Rectal smooth muscle tissue (tissue), 1 donor: ENCODE results near the gene PHLPP1.

Source experiments
- H3K27ac ChIP-seq: one replicate; pipeline ENCODE4 v1.7.0; 2013; ENCODE audit warnings: low read depth, low read length, inconsistent platforms
- H3K27me3 ChIP-seq: one replicate; pipeline ENCODE4 v1.7.0; 2013; ENCODE audit warnings: low read length; ENCODE audit not compliant: control insufficient read depth, insufficient read depth
- H3K36me3 ChIP-seq: one replicate; pipeline ENCODE4 v1.7.0; 2013; ENCODE audit warnings: low read length; ENCODE audit not compliant: control insufficient read depth, insufficient read depth
- H3K4me1 ChIP-seq: one replicate; pipeline ENCODE4 v1.7.0; 2013; ENCODE audit warnings: low read length; ENCODE audit not compliant: control insufficient read depth, insufficient read depth
- H3K4me3 ChIP-seq: one replicate; pipeline ENCODE4 v1.7.0; 2013; ENCODE audit warnings: low read length
- H3K9ac ChIP-seq: one replicate; pipeline ENCODE4 v1.7.0; 2013; ENCODE audit warnings: low read length

Gene PHLPP1

DNA sequence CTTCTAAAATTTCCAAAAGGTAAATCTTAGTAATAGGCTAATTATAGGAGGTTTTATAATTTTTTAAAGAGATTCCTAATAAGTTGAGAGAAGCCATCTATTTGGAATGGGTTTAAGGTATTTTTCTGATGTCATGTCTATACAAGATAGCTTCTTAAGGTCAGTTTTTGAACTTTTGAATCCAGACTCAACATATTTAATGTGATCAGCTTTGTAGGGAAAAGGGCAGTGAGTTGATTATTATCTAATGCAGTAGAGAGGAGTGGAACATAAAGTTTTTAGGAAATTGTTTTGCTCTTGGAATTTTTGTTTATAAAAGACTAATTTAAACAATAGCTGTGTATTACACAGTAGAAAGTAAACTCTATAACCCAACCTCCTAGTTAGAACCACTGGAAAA is 96.3 kb downstream of the PHLPP1 start:
- no peak overlapping the region for H3K27ac ChIP-seq
- no peak overlapping the region for H3K4me3 ChIP-seq

DNA sequence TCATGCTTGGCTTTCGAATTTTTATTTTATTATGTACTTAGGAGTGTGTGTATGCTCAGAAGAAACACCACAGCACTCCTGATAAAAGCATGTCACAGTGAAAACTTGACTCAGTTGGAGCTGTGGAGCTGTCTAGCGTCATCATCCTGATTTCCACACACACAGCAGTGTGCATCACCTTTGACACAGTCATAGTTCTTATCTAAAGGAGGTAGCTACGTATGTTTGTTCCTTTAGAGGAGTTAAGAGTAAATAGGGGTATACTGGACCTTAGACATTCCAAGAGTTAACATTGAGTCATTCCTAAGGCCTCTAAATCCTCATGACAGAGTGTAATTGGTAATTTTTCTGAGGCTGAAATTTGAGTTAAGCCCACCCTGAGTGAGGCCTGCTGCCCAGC is 96.9 kb downstream of the PHLPP1 start:
- Histone ChIP-seq H3K9ac (no peak overlapping the region), H3K27me3 (no peaks in the 10 kb centered on the region), H3K4me3 (no peak overlapping the region), H3K36me3 (no peaks in the 10 kb centered on the region), H3K27ac (no peak overlapping the region), H3K4me1 (no peaks in the 10 kb centered on the region)

More for the DNA sequence above, 96.3 kb downstream of the PHLPP1 start:
- H3K36me3 ChIP-seq = no peaks in the 10 kb centered on the region
- H3K27me3 ChIP-seq = no peaks in the 10 kb centered on the region
- H3K4me1 ChIP-seq = no peaks in the 10 kb centered on the region
- no peak overlapping the region for H3K9ac ChIP-seq

DNA sequence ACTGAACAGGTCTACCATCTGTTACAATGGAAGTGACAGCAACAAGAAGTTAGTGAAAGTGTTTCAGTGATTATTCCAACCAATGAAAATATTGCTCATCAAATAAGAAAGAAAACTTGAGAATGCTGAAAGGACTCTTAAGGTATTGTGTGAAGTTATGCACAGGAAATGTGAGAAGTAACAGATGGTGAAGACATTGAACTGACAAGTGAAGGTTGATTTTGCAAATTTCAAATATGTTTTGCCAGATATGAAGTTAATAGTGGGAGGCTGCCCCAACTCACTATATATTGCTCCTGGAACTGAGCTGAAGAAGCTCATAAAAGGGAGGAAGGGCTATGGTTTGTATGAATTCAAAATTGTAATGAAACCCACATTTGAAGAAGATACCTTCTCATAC is 97.5 kb downstream of the PHLPP1 start:
- Histone ChIP-seq H3K4me1 (no peaks in the 10 kb centered on the region), H3K27ac (no peak overlapping the region), H3K9ac (no peak overlapping the region), H3K4me3 (no peak overlapping the region), H3K36me3 (no peaks in the 10 kb centered on the region), H3K27me3 (no peaks in the 10 kb centered on the region)

DNA sequence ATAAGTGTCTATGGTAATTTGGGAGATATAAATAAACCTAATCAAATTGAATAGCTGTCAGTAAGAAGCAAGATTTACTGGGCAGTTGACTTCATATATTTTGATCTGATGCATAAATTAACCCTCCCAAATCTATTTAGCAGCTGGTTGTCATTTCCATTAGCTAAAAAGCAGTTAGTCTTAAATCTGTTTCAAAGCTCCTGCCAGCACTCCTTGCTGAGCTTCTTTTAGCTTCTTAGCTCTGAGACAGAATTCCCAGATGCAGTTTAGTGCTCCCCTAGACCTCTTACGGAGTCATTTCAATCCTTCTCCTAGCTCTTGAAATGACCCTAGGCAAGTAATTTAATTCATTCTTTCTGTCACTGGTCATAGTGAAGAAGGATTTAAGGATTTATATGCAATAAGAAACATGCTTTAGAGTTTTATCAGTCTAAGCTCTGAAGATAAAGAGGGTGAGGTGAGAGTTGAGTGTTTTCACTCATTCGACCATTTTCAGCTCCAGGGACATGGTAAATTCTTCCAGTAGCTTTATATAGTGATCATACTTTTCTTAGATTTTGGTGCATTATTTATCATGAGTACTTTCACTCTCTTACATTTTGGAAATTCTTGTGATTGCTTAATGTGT is 98.9 kb downstream of the PHLPP1 start:
- Histone ChIP-seq H3K9ac (no peak overlapping the region), H3K36me3 (no peaks in the 10 kb centered on the region), H3K4me3 (no peak overlapping the region), H3K27ac (no peak overlapping the region), H3K4me1 (no peaks in the 10 kb centered on the region), H3K27me3 (no peaks in the 10 kb centered on the region)

DNA sequence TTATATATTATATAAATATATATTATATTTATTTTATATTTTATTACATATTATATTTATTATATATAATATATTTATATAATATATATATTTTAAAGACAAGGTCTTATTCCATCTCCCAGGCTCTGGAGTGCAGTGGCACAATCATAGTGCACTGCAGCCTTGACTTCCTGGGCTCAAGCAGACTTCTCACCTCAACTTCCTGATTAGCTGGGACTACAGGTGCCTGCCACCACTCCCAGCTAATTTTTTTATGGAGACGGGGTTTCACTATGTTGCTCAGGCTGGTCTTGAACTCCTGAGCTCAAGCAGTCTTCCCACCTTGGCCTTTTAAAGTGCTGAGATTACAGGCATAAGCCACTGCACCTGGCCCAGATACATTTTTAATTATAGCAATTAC is 110.0 kb downstream of the PHLPP1 start:
- Histone ChIP-seq H3K27ac (no peak overlapping the region), H3K4me3 (no peak overlapping the region), H3K4me1 (peaks cover 3% of the 10 kb centered on the region), H3K9ac (no peak overlapping the region), H3K36me3 (no peaks in the 10 kb centered on the region), H3K27me3 (no peaks in the 10 kb centered on the region)

DNA sequence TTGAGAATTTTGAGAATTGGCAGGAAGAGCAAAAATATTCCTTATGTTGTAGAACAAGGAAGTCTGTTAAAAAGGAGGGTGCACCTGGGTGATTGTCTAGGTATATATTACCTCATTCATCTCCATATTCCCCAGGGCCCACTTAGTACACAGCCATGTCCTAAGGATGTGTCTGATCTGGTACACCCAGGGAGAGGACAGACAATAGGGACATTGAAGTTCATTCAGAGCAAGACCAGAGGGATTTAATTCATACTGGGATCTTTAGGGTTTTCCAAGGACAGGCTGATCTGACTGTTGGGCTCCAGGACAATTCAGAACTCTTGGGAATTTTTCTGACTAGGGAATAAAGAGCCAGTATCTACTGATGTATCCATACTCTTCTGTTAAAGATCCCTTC is 112.1 kb downstream of the PHLPP1 start:
- H3K9ac ChIP-seq = no peak overlapping the region
- H3K4me1 ChIP-seq = peaks cover 3% of the 10 kb centered on the region
- H3K27ac ChIP-seq = no peak overlapping the region
- H3K27me3 ChIP-seq = no peaks in the 10 kb centered on the region
- no peaks in the 10 kb centered on the region for H3K36me3 ChIP-seq
- H3K4me3 ChIP-seq = no peak overlapping the region

DNA sequence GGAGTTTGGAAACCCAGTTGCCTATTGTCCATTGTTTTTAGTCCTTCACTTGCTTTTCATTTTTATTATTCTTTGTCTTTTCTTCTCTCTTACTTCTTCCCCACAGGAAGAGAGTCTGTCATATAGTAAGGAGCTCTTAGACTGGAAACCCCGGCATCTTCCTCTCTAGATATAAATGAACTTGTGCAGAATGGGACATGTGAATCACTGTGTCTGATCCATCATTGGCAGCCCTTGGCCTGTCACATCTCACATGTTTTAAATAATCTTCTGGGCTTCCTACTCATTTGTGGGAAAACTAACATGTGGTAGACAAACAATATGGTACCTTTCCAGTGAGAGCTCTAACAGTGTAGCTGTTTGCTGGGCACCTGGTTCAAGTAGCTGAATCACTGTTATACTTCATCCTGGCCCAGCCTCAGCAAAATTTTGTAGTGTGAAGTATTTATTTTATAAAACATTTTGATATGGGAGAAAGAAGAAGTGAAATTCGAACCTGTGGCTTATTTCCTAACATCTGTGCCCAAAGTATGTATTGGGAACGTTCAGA is 112.8 kb downstream of the PHLPP1 start:
- Histone ChIP-seq H3K27me3 (no peaks in the 10 kb centered on the region), H3K4me3 (no peak overlapping the region), H3K4me1 (peaks cover 3% of the 10 kb centered on the region), H3K9ac (no peak overlapping the region), H3K36me3 (no peaks in the 10 kb centered on the region), H3K27ac (no peak overlapping the region)

DNA sequence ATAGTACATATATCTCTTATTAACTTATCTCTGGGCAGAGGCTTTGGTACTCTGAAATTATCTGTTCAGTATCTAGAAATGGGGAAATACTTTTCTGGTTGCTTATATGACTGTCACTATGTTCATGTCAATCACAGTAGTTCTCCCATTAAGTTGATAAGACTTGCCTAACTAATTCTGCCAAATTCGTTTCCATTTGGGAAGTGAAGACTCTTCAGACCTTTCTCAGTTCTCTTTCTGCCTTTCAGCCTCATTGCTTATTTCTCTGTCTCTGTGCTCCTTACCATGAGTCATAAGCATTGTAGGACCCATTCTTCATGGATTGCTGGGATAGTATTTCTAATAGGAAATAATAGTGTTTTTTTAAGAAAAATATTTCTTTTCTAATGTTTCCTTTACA is 113.5 kb downstream of the PHLPP1 start:
- no peak overlapping the region for H3K9ac ChIP-seq
- no peaks in the 10 kb centered on the region for H3K36me3 ChIP-seq
- no peak overlapping the region for H3K4me3 ChIP-seq

DNA sequence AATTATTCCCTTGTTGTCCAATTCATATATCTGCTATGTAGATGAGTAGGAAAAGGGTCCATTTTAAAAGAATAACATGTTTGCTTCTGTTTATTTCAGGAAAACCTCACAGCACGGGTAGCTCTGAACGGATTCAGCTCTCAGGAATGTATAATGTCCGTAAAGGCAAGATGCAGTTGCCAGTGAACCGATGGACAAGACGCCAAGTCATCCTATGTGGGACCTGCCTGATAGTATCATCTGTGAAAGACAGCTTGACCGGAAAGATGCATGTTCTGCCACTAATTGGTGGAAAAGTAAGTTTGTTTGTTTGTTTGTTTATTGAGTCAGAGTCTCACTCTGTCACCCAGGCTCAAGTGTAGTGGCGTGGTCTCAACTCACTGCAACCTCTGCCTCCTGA is 114.6 kb downstream of the PHLPP1 start:
- Histone ChIP-seq H3K4me3 (no peak overlapping the region), H3K27me3 (no peaks in the 10 kb centered on the region), H3K9ac (no peak overlapping the region), H3K27ac (no peak overlapping the region), H3K36me3 (no peaks in the 10 kb centered on the region), H3K4me1 (peaks cover 3% of the 10 kb centered on the region)

More for the DNA sequence above, 113.5 kb downstream of the PHLPP1 start:
- H3K27me3 ChIP-seq = no peaks in the 10 kb centered on the region
- H3K4me1 ChIP-seq = peaks cover 3% of the 10 kb centered on the region
- H3K27ac ChIP-seq = no peak overlapping the region

DNA sequence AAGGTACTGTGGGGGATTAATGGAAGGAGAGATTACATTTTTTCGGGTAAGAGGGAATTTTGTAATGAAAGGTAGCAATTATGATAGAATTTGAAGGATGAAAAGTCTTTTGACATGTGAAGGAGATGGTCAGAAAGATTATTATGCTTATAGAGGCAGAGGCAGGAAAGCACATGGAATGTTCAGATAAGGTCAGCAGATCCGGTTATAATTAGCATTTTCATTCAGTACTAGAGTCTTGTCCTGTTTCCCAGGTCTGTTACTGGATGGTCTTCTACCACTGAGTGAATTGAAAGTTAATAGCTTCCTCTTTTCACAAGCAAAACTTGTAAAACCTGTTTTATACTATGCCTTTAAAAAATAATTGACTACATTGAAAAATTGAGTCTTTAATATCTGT is 116.9 kb downstream of the PHLPP1 start:
- Histone ChIP-seq H3K9ac (no peak overlapping the region), H3K27ac (no peak overlapping the region), H3K27me3 (no peaks in the 10 kb centered on the region), H3K4me3 (no peak overlapping the region), H3K4me1 (peaks cover under 1% of the 10 kb centered on the region), H3K36me3 (no peaks in the 10 kb centered on the region)

DNA sequence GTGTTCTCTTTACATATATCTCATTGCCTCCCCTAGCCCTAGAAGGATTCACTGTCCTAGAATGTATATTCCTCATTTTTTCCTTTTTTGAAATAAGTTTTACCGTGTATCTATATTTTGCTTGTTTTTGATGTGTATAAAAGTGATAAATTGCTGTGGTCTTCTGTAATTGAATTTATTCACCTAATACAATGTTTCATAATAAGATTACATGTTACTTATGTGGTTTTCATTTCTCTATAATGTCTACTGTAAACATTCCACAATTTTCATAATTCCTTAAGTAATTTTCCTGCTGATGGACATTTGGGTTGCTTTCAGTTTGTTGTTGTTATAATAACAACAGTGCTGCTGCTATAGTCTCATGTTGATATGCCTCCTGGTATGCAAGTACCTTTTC is 118.2 kb downstream of the PHLPP1 start:
- no peaks in the 10 kb centered on the region for H3K36me3 ChIP-seq
- no peak overlapping the region for H3K4me3 ChIP-seq
- H3K27ac ChIP-seq = no peak overlapping the region
- H3K9ac ChIP-seq = no peak overlapping the region
- no peaks in the 10 kb centered on the region for H3K4me1 ChIP-seq
- H3K27me3 ChIP-seq = no peaks in the 10 kb centered on the region

DNA sequence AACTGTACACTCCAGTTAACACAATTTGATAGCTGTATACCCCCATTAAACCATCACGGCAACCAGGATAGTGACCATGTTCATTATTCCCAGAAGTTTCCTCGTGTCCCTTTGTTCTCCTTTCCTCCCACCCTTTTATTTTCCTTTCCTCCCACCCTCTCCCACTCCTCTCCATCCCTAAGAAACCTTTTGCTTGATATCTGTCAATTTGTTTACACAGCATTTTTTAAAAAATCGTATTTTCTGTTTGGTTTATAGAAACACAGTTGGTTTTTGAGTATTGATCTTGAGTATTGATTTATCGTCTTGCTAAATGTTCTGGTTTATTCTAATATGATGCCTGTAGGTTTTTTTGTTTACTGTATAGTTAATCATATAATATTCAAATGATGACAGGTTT is 119.4 kb downstream of the PHLPP1 start:
- no peak overlapping the region for H3K27ac ChIP-seq
- H3K9ac ChIP-seq = no peak overlapping the region
- H3K27me3 ChIP-seq = no peaks in the 10 kb centered on the region
- H3K4me3 ChIP-seq = no peak overlapping the region
- H3K36me3 ChIP-seq = no peaks in the 10 kb centered on the region
- H3K4me1 ChIP-seq = no peaks in the 10 kb centered on the region

DNA sequence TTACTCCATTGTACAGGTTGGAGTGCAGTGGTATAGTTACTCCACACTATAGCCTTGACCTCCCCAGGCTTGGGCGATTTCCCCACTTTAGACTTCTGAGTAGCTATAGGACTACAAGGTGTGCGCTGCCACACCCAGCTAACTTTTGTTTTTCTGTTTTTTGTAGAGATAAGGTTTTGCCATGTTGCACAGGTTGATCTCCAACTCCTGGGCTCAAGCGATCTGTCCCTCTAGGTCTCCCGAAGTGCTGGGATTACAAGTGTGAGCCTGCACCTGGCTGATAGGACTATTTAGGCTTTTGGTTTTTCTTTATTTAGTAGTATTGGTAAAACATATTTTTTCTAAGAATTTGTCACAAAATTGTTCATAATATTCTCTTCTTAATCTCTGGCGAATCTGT is 121.7 kb downstream of the PHLPP1 start:
- no peaks in the 10 kb centered on the region for H3K4me1 ChIP-seq
- no peak overlapping the region for H3K27ac ChIP-seq
- H3K9ac ChIP-seq = no peak overlapping the region
- no peak overlapping the region for H3K4me3 ChIP-seq
- H3K36me3 ChIP-seq = no peaks in the 10 kb centered on the region
- H3K27me3 ChIP-seq = no peaks in the 10 kb centered on the region
